GM12878 (cell line): Measurements from ENCODE around the gene NRP1. TPM values are rescaled to one million over a fixed set of nuclear protein-coding genes. Genes with fewer than 3 reads are reported as not detected.

Source experiments
- ATAC-seq: fragments of 200-7000 bp; cut with Tn5 transposase; 3 replicates; pipeline ENCODE4 v1.9.1; 2020; ENCODE audit warnings: mild to moderate bottlenecking, moderate library complexity
- BruUV-seq: library from RNA; stranded (reverse); fragments of 400-500 nt; replicated peaks from 2 replicates; lab custom pipeline; 2021; lab: Mats Ljungman, UMichigan
- CTCF ChIA-PET: fragments of 300-600 bp; sonication (Branson Sonifier 250); formaldehyde crosslinking; extraction: SDS; loops from one replicate; lab custom pipeline; 2021; ENCODE audit warnings: inconsistent platforms; lab: Yijun Ruan, JAX
- POLR2A ChIA-PET: fragments of 350-600 bp; formaldehyde crosslinking; extraction: SDS; loops from one replicate; lab custom pipeline; 2021; ENCODE audit warnings: inconsistent platforms; lab: Charles Lee
- RAD21 ChIA-PET: fragments of 300-600 bp; sonication (Branson Sonifier 250); formaldehyde crosslinking; loops from one replicate; lab custom pipeline; 2023; ENCODE audit warnings: antibody characterized with exemption; ENCODE audit not compliant: unreplicated experiment; lab: Charles Lee
- SMC1A ChIA-PET: fragments of 300-600 bp; sonication (Branson Sonifier 250); formaldehyde crosslinking; loops from one replicate; lab custom pipeline; 2023; ENCODE audit not compliant: unreplicated experiment, uncharacterized antibody; lab: Charles Lee
- DNase-seq: peaks from one replicate; pipeline ENCODE4 v3.0.0-alpha.2; 2011; ENCODE audit warnings: low read depth, low spot score
- FAIRE-seq: peaks from 3 replicates; lab custom pipeline; 2011; peaks lifted over from hg19 to GRCh38; lab: Jason Lieb, UNC
- H2AFZ ChIP-seq: 2 replicates; pipeline ENCODE4 v1.6.0; 2011; ENCODE audit warnings: low read depth, low read length, control low read depth; ENCODE audit not compliant: control insufficient read depth
- H3K27ac ChIP-seq: 2 replicates; pipeline ENCODE4 v1.5.1; 2011; ENCODE audit warnings: control low read depth; ENCODE audit not compliant: control insufficient read depth, insufficient read depth
- H3K27me3 ChIP-seq, 2 experiments: replicated peaks in 1 of 2; 2 replicates each; pipeline versions ENCODE4 v1.6.0 to v1.6.1; 2011; ENCODE audit warnings: low read length in 1 of 2; ENCODE audit not compliant: control insufficient read depth in 2 of 2, insufficient read depth in 2 of 2
- H3K36me3 ChIP-seq, 2 experiments: 2 replicates each; pipeline ENCODE4 v1.5.1; 2011; ENCODE audit warnings: low read length in 1 of 2; ENCODE audit not compliant: control insufficient read depth in 2 of 2, insufficient read depth in 2 of 2
- H3K4me1 ChIP-seq: 2 replicates; pipeline ENCODE4 v1.6.1; 2011; ENCODE audit warnings: mild to moderate bottlenecking, low read length, moderate library complexity, mixed read lengths; ENCODE audit not compliant: control insufficient read depth, insufficient read depth
- H3K4me2 ChIP-seq: 2 replicates; pipeline ENCODE4 v1.6.0; 2011; ENCODE audit warnings: control low read depth; ENCODE audit not compliant: control insufficient read depth, insufficient read depth
- H3K4me3 ChIP-seq: fragments of 200-600 bp; sonication (generic); 2 replicates; pipeline ENCODE4 v1.5.1; 2016
- H3K79me2 ChIP-seq: 2 replicates; pipeline ENCODE4 v1.6.0; 2011; ENCODE audit warnings: low read length; ENCODE audit not compliant: control insufficient read depth, insufficient read depth
- H3K9ac ChIP-seq: 2 replicates; pipeline ENCODE4 v1.8.0; 2011; ENCODE audit warnings: low read length, control low read depth, mixed read lengths; ENCODE audit not compliant: control insufficient read depth, insufficient read depth
- H3K9me3 ChIP-seq: replicated peaks from 3 replicates; pipeline ENCODE4 v1.5.1; 2011; ENCODE audit warnings: mild to moderate bottlenecking, low read length; ENCODE audit not compliant: control insufficient read depth, insufficient read depth
- H4K20me1 ChIP-seq: 2 replicates; pipeline ENCODE4 v1.6.0; 2011; ENCODE audit not compliant: control insufficient read depth, insufficient read depth
- BCL11A ChIP-seq: IDR thresholded peaks from 2 replicates; pipeline ENCODE4 v1.6.1; 2011; ENCODE audit warnings: low read depth, low read length
- BHLHE40 ChIP-seq, 2 experiments: fragments of 450-650 bp in 1 of 2; IDR thresholded peaks; 2 replicates each; pipeline ENCODE4 v1.6.1; 2011 to 2017; ENCODE audit warnings: low read depth in 2 of 2, borderline replicate concordance in 1 of 2, improper control_type of control experiment in 1 of 2, low read length in 1 of 2, mild to moderate bottlenecking in 1 of 2
- CHD1 ChIP-seq: IDR thresholded peaks from 2 replicates; pipeline ENCODE4 v1.6.1; 2012; ENCODE audit warnings: low read depth, low read length, improper control_type of control experiment
- ETV6 ChIP-seq, 2 experiments: fragments of 450-650 bp in 1 of 2; IDR thresholded peaks in 1 of 2; conservative IDR thresholded peaks in 1 of 2; 2 replicates each; pipeline ENCODE4 v1.6.1; 2014; ENCODE audit warnings: antibody characterized with exemption in 1 of 2, borderline replicate concordance in 1 of 2, low read depth in 1 of 2, mild to moderate bottlenecking in 1 of 2, moderate library complexity in 1 of 2
- SMAD5 ChIP-seq: IDR thresholded peaks from 2 replicates; pipeline ENCODE4 v1.6.1; 2016; ENCODE audit warnings: antibody characterized with exemption, low read depth
- SPI1 ChIP-seq: IDR thresholded peaks from 2 replicates; pipeline ENCODE4 v1.6.1; 2011; ENCODE audit warnings: low read depth, mild to moderate bottlenecking, low read length, moderate library complexity, borderline replicate concordance; ENCODE audit not compliant: insufficient read depth
- WGBS: methylation state at CpG from one replicate; pipeline ENCODE4 v1.1.6; 2016; ENCODE audit warnings: low lambda C conversion rate; ENCODE audit not compliant: insufficient replicate concordance, insufficient coverage; ENCODE audit errors: missing lambda C conversion rate; 5-methylcytosine and 5-hydroxymethylcytosine counted together
- in situ Hi-C: fragments of 300-500 bp; cut with MboI; formaldehyde crosslinking; loops from 9 replicates; pipeline ENCODE4 v1.14.3; 2018; ENCODE audit warnings: mixed read lengths
- intact Hi-C: fragments of 100-400 bp; cut with micrococcal nuclease; formaldehyde crosslinking; loops from one replicate; pipeline ENCODE4 v1.14.2; 2022; ENCODE audit not compliant: unreplicated experiment
- polyA plus RNA-seq, 11 experiments: library from polyadenylated mRNA; depleted of rRNA in 4 of 11; unstranded in 6 of 11; stranded (reverse) in 5 of 11; fragments of >200 nt; fragmentation: Nextera tagmentation in 4 of 11; fragmentation: Illumina TruSeq in 1 of 11; extraction: Ambion mirVana in 4 of 11; extraction: Trizol in 1 of 11; gene quantifications; 1 replicate in 1 of 11; 2 replicates in 10 of 11; pipeline versions ENCODE4 v1.2.1 to v1.2.3, GENCODE V29; 2011 to 2016; ENCODE audit warnings: inconsistent platforms in 2 of 11, missing spikeins in 2 of 11, low read depth in 1 of 11
- total RNA-seq, 4 experiments: library from RNA; depleted of rRNA in 3 of 4; stranded (reverse); fragments of >200 nt in 3 of 4; fragmentation: Illumina TruSeq in 1 of 4; extraction: Trizol in 1 of 4; gene quantifications; 2 replicates each; pipeline versions ENCODE4 v1.2.1 to v1.2.3, GENCODE V29; 2013 to 2021
- TF ChIP-seq, protein P1 (sequence below): IDR thresholded peaks from 2 replicates; pipeline ENCODE4 v1.6.1; 2012; ENCODE audit warnings: low read length, inconsistent platforms

Gene NRP1
- total and polyA plus RNA-seq, 10 of the 15 experiments (the other 5 are each of a cell fraction or from before 2014, with no cell fraction given): 0.11 to 12.1 (median 0.52) TPM

DNA sequence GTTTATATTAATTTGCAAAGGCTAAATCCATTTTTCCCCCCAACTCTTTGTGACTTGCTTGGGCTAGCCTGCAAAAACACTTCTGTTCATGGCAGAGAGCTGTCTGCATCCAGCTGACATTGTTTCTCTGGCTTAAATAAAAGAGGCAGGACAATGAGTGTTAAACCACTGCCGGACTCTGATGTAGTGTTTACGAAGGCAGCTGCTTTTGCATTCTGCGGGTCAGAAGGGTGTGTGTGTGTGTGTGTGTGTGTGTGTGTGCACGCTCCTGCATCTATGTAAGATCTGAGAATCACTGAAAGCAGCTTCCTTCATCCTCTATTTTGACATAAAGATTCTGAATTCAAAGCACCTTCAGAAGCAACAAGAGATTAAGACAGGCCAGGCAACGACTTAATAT lies 28.3 kb downstream of the NRP1 start:
- CTCF ChIA-PET: interaction anchor here (1.2 to 1.5 kb wide), 2 partner anchors 66 to 113 kb away, joined by 4 read pairs; no protein-coding TSS in a partner anchor
- BruUV-seq: no TSS peak

More for the DNA sequence above, 28.3 kb downstream of the NRP1 start:
- Histone ChIP-seq H3K4me1 (no peaks in the 10 kb centered on the region), H2AFZ (no peak overlapping the region), H3K4me3 (no peak overlapping the region), H3K9me3 (no peaks in the 10 kb centered on the region; the same call in 2 of the 3 replicates), H3K27ac (no peak overlapping the region), H3K27me3 (no peaks in the 10 kb centered on the region; a peak in 1 of 4 replicates), H4K20me1 (no peaks in the 10 kb centered on the region), H3K9ac (no peak overlapping the region), H3K4me2 (no peak overlapping the region), H3K79me2 (no peaks in the 10 kb centered on the region), H3K36me3 (no peaks in the 10 kb centered on the region)
- ChIA-PET SMC1A (interaction anchor here (0.6 to 3.8 kb wide), 2 partner anchors 12 to 1016 kb away, joined by 3 to 10 read pairs; no protein-coding TSS in a partner anchor), RAD21 (no interaction called here), POLR2A (no interaction called here)
- in situ Hi-C loops: no loop called here
- intact Hi-C loops: no loop called here
- TF ChIP-seq SMAD5 (no peak), CHD1 (no peak), BHLHE40 (IDR thresholded peaks at IDR 0.05; ENCODE audit: borderline replicate concordance in 1 of 2, low read depth in 2 of 2, low read length in 1 of 2) (no peak), ETV6 (conservative IDR thresholded peaks at IDR 0.05 in 1 of 2, IDR thresholded peaks at IDR 0.05 in 1 of 2; ENCODE audit: borderline replicate concordance in 1 of 2, low read depth in 1 of 2) (no peak), BCL11A (no peak), SPI1 (no peak)
- TF ChIP-seq, protein P1, sequence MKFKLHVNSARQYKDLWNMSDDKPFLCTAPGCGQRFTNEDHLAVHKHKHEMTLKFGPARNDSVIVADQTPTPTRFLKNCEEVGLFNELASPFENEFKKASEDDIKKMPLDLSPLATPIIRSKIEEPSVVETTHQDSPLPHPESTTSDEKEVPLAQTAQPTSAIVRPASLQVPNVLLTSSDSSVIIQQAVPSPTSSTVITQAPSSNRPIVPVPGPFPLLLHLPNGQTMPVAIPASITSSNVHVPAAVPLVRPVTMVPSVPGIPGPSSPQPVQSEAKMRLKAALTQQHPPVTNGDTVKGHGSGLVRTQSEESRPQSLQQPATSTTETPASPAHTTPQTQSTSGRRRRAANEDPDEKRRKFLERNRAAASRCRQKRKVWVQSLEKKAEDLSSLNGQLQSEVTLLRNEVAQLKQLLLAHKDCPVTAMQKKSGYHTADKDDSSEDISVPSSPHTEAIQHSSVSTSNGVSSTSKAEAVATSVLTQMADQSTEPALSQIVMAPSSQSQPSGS: no peak
- WGBS: 50% methylated on average over 5 of the region's 5 CpGs
- FAIRE-seq: no peak
- DNase-seq: no peak
- ATAC-seq: no peak
